CD4-positive, alpha-beta memory T cell (primary cell): ENCODE data around the gene PHKG2. TPM values are rescaled to one million over a fixed set of nuclear protein-coding genes. Genes with fewer than 3 reads are reported as not detected.
A peak's percentile ranks its signal among the peaks of the same experiment; 100 is the strongest.

Source experiments
- CTCF ChIA-PET: fragments of 350-600 bp; sonication (Branson Sonifier 250); formaldehyde crosslinking; loops from one replicate; lab custom pipeline; 2021; ENCODE audit warnings: inconsistent platforms; ENCODE audit not compliant: partially characterized antibody; lab: Charles Lee
- POLR2A ChIA-PET: fragments of 350-600 bp; sonication (Branson Sonifier 250); formaldehyde crosslinking; loops from one replicate; lab custom pipeline; 2021; ENCODE audit not compliant: partially characterized antibody; lab: Charles Lee
- DNase-seq, 5 donors: peaks; one replicate each; pipeline versions ENCODE4 v3.0.0 to v3.0.0-alpha.2; 2020 to 2022; ENCODE audit warnings: mixed read lengths in 1 of 5
- H3K27ac ChIP-seq: one replicate; pipeline ENCODE4 v1.7.0; 2013; ENCODE audit warnings: low read depth, low read length
- H3K27me3 ChIP-seq: 2 replicates; pipeline ENCODE4 v1.7.0; 2013; ENCODE audit warnings: mild to moderate bottlenecking, low read length, moderate library complexity; ENCODE audit not compliant: insufficient read depth
- H3K36me3 ChIP-seq: 2 replicates; pipeline ENCODE4 v1.7.0; 2013; ENCODE audit warnings: mild to moderate bottlenecking, low read length, moderate library complexity; ENCODE audit not compliant: insufficient read depth
- H3K4me1 ChIP-seq: 2 replicates; pipeline ENCODE4 v1.7.0; 2013; ENCODE audit warnings: mild to moderate bottlenecking, low read length, moderate library complexity; ENCODE audit not compliant: insufficient read depth
- H3K4me3 ChIP-seq, 2 donors: one replicate each; pipeline ENCODE4 v1.7.0; 2013; ENCODE audit warnings: low read length in 2 of 2, mild to moderate bottlenecking in 1 of 2
- H3K9me3 ChIP-seq, 2 donors: one replicate each; pipeline ENCODE4 v1.7.0; 2013; ENCODE audit warnings: low read length in 2 of 2, control low read depth in 1 of 2; ENCODE audit not compliant: control insufficient read depth in 1 of 2
- H3K27ac Mint-ChIP-seq, 7 donors: one replicate each; pipeline ENCODE4 v1.8.0; 2020 to 2021; ENCODE audit warnings: mixed read lengths in 7 of 7, mild to moderate bottlenecking in 6 of 7, inconsistent platforms in 3 of 7, moderate library complexity in 3 of 7
- H3K27me3 Mint-ChIP-seq, 2 donors: one replicate each; pipeline ENCODE4 v1.8.0; 2020 to 2021; ENCODE audit warnings: mixed read lengths in 2 of 2
- H3K36me3 Mint-ChIP-seq, 2 donors: one replicate each; pipeline ENCODE4 v1.8.0; 2020 to 2021; ENCODE audit warnings: mixed read lengths in 2 of 2, inconsistent platforms in 1 of 2, mild to moderate bottlenecking in 1 of 2
- H3K4me1 Mint-ChIP-seq, 4 donors: one replicate each; pipeline ENCODE4 v1.8.0; 2020 to 2021; ENCODE audit warnings: mixed read lengths in 4 of 4, mild to moderate bottlenecking in 1 of 4
- H3K4me3 Mint-ChIP-seq, 8 donors: one replicate each; pipeline ENCODE4 v1.8.0; 2020 to 2021; ENCODE audit warnings: mixed read lengths in 8 of 8, mild to moderate bottlenecking in 7 of 8, moderate library complexity in 6 of 8, inconsistent platforms in 3 of 8
- H3K9me3 Mint-ChIP-seq, 8 donors: one replicate each; pipeline ENCODE4 v1.8.0; 2020 to 2021; ENCODE audit warnings: mixed read lengths in 8 of 8, mild to moderate bottlenecking in 5 of 8, inconsistent platforms in 3 of 8, moderate library complexity in 1 of 8
- intact Hi-C: fragments of 100-400 bp; cut with micrococcal nuclease; formaldehyde crosslinking; loops from one replicate; pipeline ENCODE4 v1.15.1; 2023
- polyA plus RNA-seq, 2 donors: library from polyadenylated mRNA; unstranded; fragments of 300-500 nt; fragmentation: Illumina TruSeq; gene quantifications; one replicate each; pipeline ENCODE4 v1.2.3, GENCODE V29; 2021
- total RNA-seq, 2 experiments: library from RNA; stranded (reverse); gene quantifications; one replicate each; pipeline ENCODE4 v1.2.3, GENCODE V29; 2021

PHKG2 gene
- total and polyA plus RNA-seq, 4 experiments from 2014 or later = 42.0 to 63.5 (median 54.5) TPM

- peaks cover 4 to 18% (median 12%) of the 10 kb centered on the region in 4 donors for H3K4me1 Mint-ChIP-seq
- Histone ChIP-seq H3K4me1 (peaks cover 12% of the 10 kb centered on the region), H3K27me3 (no peaks in the 10 kb centered on the region), H3K27ac (no peak overlapping the region), H3K9me3 (no peaks in the 10 kb centered on the region), H3K36me3 (no peaks in the 10 kb centered on the region), H3K4me3 (no peak overlapping the region)
- peak overlapping the region in 1 of 7 donors; percentile 13 for H3K27ac Mint-ChIP-seq
- ChIA-PET POLR2A (no interaction called here), CTCF (no interaction called here)
- H3K27me3 Mint-ChIP-seq = no peaks in the 10 kb centered on the region
- H3K4me3 Mint-ChIP-seq = no peak overlapping the region
- DNase-seq = no peak
- no peaks in the 10 kb centered on the region for H3K9me3 Mint-ChIP-seq
- H3K36me3 Mint-ChIP-seq = peaks cover 3 to 6% of the 10 kb centered on the region in 2 donors
- intact Hi-C loops = no loop called here
These were observed 31.4 kb downstream of the PHKG2 start for GRCh38 chr16:30779596-30779995.

- DNase-seq = no peak
- Mint-ChIP-seq H3K4me1 (peaks cover 4 to 22% (median 9%) of the 10 kb centered on the region in 4 donors), H3K27me3 (no peaks in the 10 kb centered on the region), H3K27ac (peak overlapping the region in 1 of 7 donors; percentile 13), H3K4me3 (no peak overlapping the region), H3K36me3 (peaks cover 3% of the 10 kb centered on the region in 2 donors), H3K9me3 (no peaks in the 10 kb centered on the region)
- ChIA-PET POLR2A (no interaction called here), CTCF (no interaction called here)
- intact Hi-C loops = no loop called here
- no peaks in the 10 kb centered on the region for H3K9me3 ChIP-seq
- H3K36me3 ChIP-seq = no peaks in the 10 kb centered on the region
- no peak overlapping the region for H3K4me3 ChIP-seq
- H3K4me1 ChIP-seq = peaks cover 9% of the 10 kb centered on the region
- H3K27ac ChIP-seq = no peak overlapping the region
- no peaks in the 10 kb centered on the region for H3K27me3 ChIP-seq
These were observed 31.8 kb downstream of the PHKG2 start for GRCh38 chr16:30780021-30780420.

- ChIA-PET CTCF (no interaction called here), POLR2A (no interaction called here)
- intact Hi-C loops = no loop called here
- Mint-ChIP-seq H3K27me3 (no peaks in the 10 kb centered on the region), H3K27ac (no peak overlapping the region), H3K4me1 (peaks cover 4 to 23% (median 7%) of the 10 kb centered on the region in 4 donors), H3K9me3 (no peaks in the 10 kb centered on the region), H3K36me3 (peaks cover 3% of the 10 kb centered on the region in 2 donors), H3K4me3 (no peak overlapping the region)
- Histone ChIP-seq H3K27me3 (no peaks in the 10 kb centered on the region), H3K27ac (no peak overlapping the region), H3K9me3 (no peaks in the 10 kb centered on the region), H3K36me3 (no peaks in the 10 kb centered on the region), H3K4me3 (no peak overlapping the region), H3K4me1 (peaks cover 6% of the 10 kb centered on the region)
- no peak for DNase-seq
These were observed 32.3 kb downstream of the PHKG2 start for GRCh38 chr16:30780549-30780948.

- Mint-ChIP-seq H3K36me3 (peaks cover 3% of the 10 kb centered on the region in 2 donors), H3K27me3 (peaks cover under 1 to 1% of the 10 kb centered on the region in 2 donors), H3K9me3 (no peaks in the 10 kb centered on the region), H3K4me3 (no peak overlapping the region), H3K4me1 (peaks cover 2 to 23% (median 13%) of the 10 kb centered on the region in 4 donors), H3K27ac (no peak overlapping the region)
- CTCF ChIA-PET = interaction anchor here (1.5 to 2.0 kb wide), 2 partner anchors 23 to 31 kb away, joined by 3 to 4 read pairs; no protein-coding TSS in a partner anchor
- H3K36me3 ChIP-seq = no peaks in the 10 kb centered on the region
- H3K4me1 ChIP-seq = peaks cover 8% of the 10 kb centered on the region
- intact Hi-C loops = no loop called here
- POLR2A ChIA-PET = interaction anchor here (1.0 to 1.3 kb wide), 2 partner anchors 7 to 23 kb away, joined by 3 to 5 read pairs; no protein-coding TSS in a partner anchor
- H3K9me3 ChIP-seq = no peaks in the 10 kb centered on the region
- peaks cover under 1% of the 10 kb centered on the region for H3K27me3 ChIP-seq
- no peak for DNase-seq
- H3K4me3 ChIP-seq = no peak overlapping the region
- no peak overlapping the region for H3K27ac ChIP-seq
These were observed 34.5 kb downstream of the PHKG2 start for GRCh38 chr16:30782486-30783279.

GRCh38 chr16:30783280-30784109 is 35.3 kb downstream of the PHKG2 start:
- no peak overlapping the region for H3K27ac ChIP-seq
- ChIA-PET POLR2A (interaction anchor here (1.0 to 1.3 kb wide), 2 partner anchors 8 to 22 kb away, joined by 3 to 5 read pairs; no protein-coding TSS in a partner anchor), CTCF (interaction anchor here (1.5 to 2.0 kb wide), 2 partner anchors 23 to 30 kb away, joined by 3 to 4 read pairs; no protein-coding TSS in a partner anchor)
- peaks cover 5% of the 10 kb centered on the region for H3K27me3 ChIP-seq
- H3K4me1 ChIP-seq = peaks cover 10% of the 10 kb centered on the region
- Mint-ChIP-seq H3K27ac (no peak overlapping the region), H3K4me1 (peaks cover 5 to 26% (median 17%) of the 10 kb centered on the region in 4 donors), H3K9me3 (no peaks in the 10 kb centered on the region), H3K27me3 (peaks cover 3 to 5% of the 10 kb centered on the region in 2 donors), H3K36me3 (peaks cover 3% of the 10 kb centered on the region in 2 donors), H3K4me3 (no peak overlapping the region)
- no peaks in the 10 kb centered on the region for H3K9me3 ChIP-seq
- H3K36me3 ChIP-seq = no peaks in the 10 kb centered on the region
- intact Hi-C loops = no loop called here
- DNase-seq = no peak
- H3K4me3 ChIP-seq = no peak overlapping the region

GRCh38 chr16:30784215-30784614 is 36.0 kb downstream of the PHKG2 start:
- no peak overlapping the region for H3K27ac ChIP-seq
- H3K27ac Mint-ChIP-seq = no peak overlapping the region
- peaks cover 3 to 5% of the 10 kb centered on the region in 2 donors for H3K27me3 Mint-ChIP-seq
- no peaks in the 10 kb centered on the region for H3K36me3 ChIP-seq
- H3K9me3 Mint-ChIP-seq = no peaks in the 10 kb centered on the region
- H3K4me3 Mint-ChIP-seq = peak overlapping the region in 1 of 8 donors; percentile 15
- peaks cover 5% of the 10 kb centered on the region for H3K27me3 ChIP-seq
- H3K36me3 Mint-ChIP-seq = peaks cover 3% of the 10 kb centered on the region in 2 donors
- no peak overlapping the region for H3K4me3 ChIP-seq
- DNase-seq = no peak
- peaks cover 10% of the 10 kb centered on the region for H3K4me1 ChIP-seq
- H3K4me1 Mint-ChIP-seq = peaks cover 5 to 26% (median 17%) of the 10 kb centered on the region in 4 donors
- H3K9me3 ChIP-seq = no peaks in the 10 kb centered on the region
- ChIA-PET CTCF (interaction anchor here (0.6 to 1.5 kb wide), 2 partner anchors 22 to 1339 kb away, joined by 3 read pairs; no protein-coding TSS in a partner anchor), POLR2A (interaction anchor here (1.2 kb wide), 1 partner anchor 30 kb away, joined by 3 read pairs; no protein-coding TSS in a partner anchor)
- intact Hi-C loops = no loop called here
